GM12878 (cell line): ENCODE measurements around the gene TYR. TPM values are rescaled to one million over a fixed set of nuclear protein-coding genes. Genes with fewer than 3 reads are reported as not detected.
"Not testable (repeated sequence)": the region's sequence is repeated elsewhere in the genome, so short reads cannot be mapped to it uniquely, and the experiment has no call there.

Source experiments
- ATAC-seq: fragments of 200-7000 bp; cut with Tn5 transposase; 3 replicates; pipeline ENCODE4 v1.9.1; 2020; ENCODE audit warnings: mild to moderate bottlenecking, moderate library complexity
- BruUV-seq: library from RNA; stranded (reverse); fragments of 400-500 nt; replicated peaks from 2 replicates; lab custom pipeline; 2021; lab: Mats Ljungman, UMichigan
- CTCF ChIA-PET: fragments of 300-600 bp; sonication (Branson Sonifier 250); formaldehyde crosslinking; extraction: SDS; loops from one replicate; lab custom pipeline; 2021; ENCODE audit warnings: inconsistent platforms; lab: Yijun Ruan, JAX
- POLR2A ChIA-PET: fragments of 350-600 bp; formaldehyde crosslinking; extraction: SDS; loops from one replicate; lab custom pipeline; 2021; ENCODE audit warnings: inconsistent platforms; lab: Charles Lee
- RAD21 ChIA-PET: fragments of 300-600 bp; sonication (Branson Sonifier 250); formaldehyde crosslinking; loops from one replicate; lab custom pipeline; 2023; ENCODE audit warnings: antibody characterized with exemption; ENCODE audit not compliant: unreplicated experiment; lab: Charles Lee
- SMC1A ChIA-PET: fragments of 300-600 bp; sonication (Branson Sonifier 250); formaldehyde crosslinking; loops from one replicate; lab custom pipeline; 2023; ENCODE audit not compliant: unreplicated experiment, uncharacterized antibody; lab: Charles Lee
- DNase-seq: peaks from one replicate; pipeline ENCODE4 v3.0.0-alpha.2; 2011; ENCODE audit warnings: low read depth, low spot score
- FAIRE-seq: peaks from 3 replicates; lab custom pipeline; 2011; peaks lifted over from hg19 to GRCh38; lab: Jason Lieb, UNC
- H2AFZ ChIP-seq: 2 replicates; pipeline ENCODE4 v1.6.0; 2011; ENCODE audit warnings: low read depth, low read length, control low read depth; ENCODE audit not compliant: control insufficient read depth
- H3K27ac ChIP-seq: 2 replicates; pipeline ENCODE4 v1.5.1; 2011; ENCODE audit warnings: control low read depth; ENCODE audit not compliant: control insufficient read depth, insufficient read depth
- H3K27me3 ChIP-seq, 2 experiments: replicated peaks in 1 of 2; 2 replicates each; pipeline versions ENCODE4 v1.6.0 to v1.6.1; 2011; ENCODE audit warnings: low read length in 1 of 2; ENCODE audit not compliant: control insufficient read depth in 2 of 2, insufficient read depth in 2 of 2
- H3K36me3 ChIP-seq, 2 experiments: 2 replicates each; pipeline ENCODE4 v1.5.1; 2011; ENCODE audit warnings: low read length in 1 of 2; ENCODE audit not compliant: control insufficient read depth in 2 of 2, insufficient read depth in 2 of 2
- H3K4me1 ChIP-seq: 2 replicates; pipeline ENCODE4 v1.6.1; 2011; ENCODE audit warnings: mild to moderate bottlenecking, low read length, moderate library complexity, mixed read lengths; ENCODE audit not compliant: control insufficient read depth, insufficient read depth
- H3K4me2 ChIP-seq: 2 replicates; pipeline ENCODE4 v1.6.0; 2011; ENCODE audit warnings: control low read depth; ENCODE audit not compliant: control insufficient read depth, insufficient read depth
- H3K4me3 ChIP-seq: fragments of 200-600 bp; sonication (generic); 2 replicates; pipeline ENCODE4 v1.5.1; 2016
- H3K79me2 ChIP-seq: 2 replicates; pipeline ENCODE4 v1.6.0; 2011; ENCODE audit warnings: low read length; ENCODE audit not compliant: control insufficient read depth, insufficient read depth
- H3K9ac ChIP-seq: 2 replicates; pipeline ENCODE4 v1.8.0; 2011; ENCODE audit warnings: low read length, control low read depth, mixed read lengths; ENCODE audit not compliant: control insufficient read depth, insufficient read depth
- H3K9me3 ChIP-seq: replicated peaks from 3 replicates; pipeline ENCODE4 v1.5.1; 2011; ENCODE audit warnings: mild to moderate bottlenecking, low read length; ENCODE audit not compliant: control insufficient read depth, insufficient read depth
- H4K20me1 ChIP-seq: 2 replicates; pipeline ENCODE4 v1.6.0; 2011; ENCODE audit not compliant: control insufficient read depth, insufficient read depth
- ASH2L ChIP-seq: fragments of 300-600, 200-600 bp; sonication (generic); IDR thresholded peaks from 2 replicates; pipeline ENCODE4 v1.6.1; 2017; ENCODE audit warnings: low read depth, mild to moderate bottlenecking, borderline replicate concordance
- ATF7 ChIP-seq: fragments of 450-650 bp; IDR thresholded peaks from 2 replicates; pipeline ENCODE4 v1.6.1; 2016; ENCODE audit warnings: low read depth, mild to moderate bottlenecking
- HDGF ChIP-seq: fragments of 450-650 bp; IDR thresholded peaks from 2 replicates; pipeline ENCODE4 v1.6.1; 2016; ENCODE audit warnings: antibody characterized with exemption
- POU2F2 ChIP-seq: IDR thresholded peaks from 3 replicates; pipeline ENCODE4 v1.6.1; 2011; ENCODE audit warnings: low read depth, mild to moderate bottlenecking, low read length, borderline replicate concordance
- SUPT20H ChIP-seq: IDR thresholded peaks from 2 replicates; pipeline ENCODE4 v1.6.1; 2011; ENCODE audit warnings: low read depth, mild to moderate bottlenecking, low read length, moderate library complexity, borderline replicate concordance; ENCODE audit not compliant: control insufficient read depth
- ZNF207 ChIP-seq: fragments of 450-650 bp; IDR thresholded peaks from 2 replicates; pipeline ENCODE4 v1.6.1; 2014; ENCODE audit warnings: antibody characterized with exemption, mild to moderate bottlenecking, borderline replicate concordance
- ZSCAN29 ChIP-seq: fragments of 450-650 bp; IDR thresholded peaks from 2 replicates; pipeline ENCODE4 v1.6.1; 2017; ENCODE audit warnings: mild to moderate bottlenecking, moderate library complexity
- WGBS: methylation state at CpG from one replicate; pipeline ENCODE4 v1.1.6; 2016; ENCODE audit warnings: low lambda C conversion rate; ENCODE audit not compliant: insufficient replicate concordance, insufficient coverage; ENCODE audit errors: missing lambda C conversion rate; 5-methylcytosine and 5-hydroxymethylcytosine counted together
- in situ Hi-C: fragments of 300-500 bp; cut with MboI; formaldehyde crosslinking; loops from 9 replicates; pipeline ENCODE4 v1.14.3; 2018; ENCODE audit warnings: mixed read lengths
- intact Hi-C: fragments of 100-400 bp; cut with micrococcal nuclease; formaldehyde crosslinking; loops from one replicate; pipeline ENCODE4 v1.14.2; 2022; ENCODE audit not compliant: unreplicated experiment
- polyA plus RNA-seq, 11 experiments: library from polyadenylated mRNA; depleted of rRNA in 4 of 11; unstranded in 6 of 11; stranded (reverse) in 5 of 11; fragments of >200 nt; fragmentation: Nextera tagmentation in 4 of 11; fragmentation: Illumina TruSeq in 1 of 11; extraction: Ambion mirVana in 4 of 11; extraction: Trizol in 1 of 11; gene quantifications; 1 replicate in 1 of 11; 2 replicates in 10 of 11; pipeline versions ENCODE4 v1.2.1 to v1.2.3, GENCODE V29; 2011 to 2016; ENCODE audit warnings: inconsistent platforms in 2 of 11, missing spikeins in 2 of 11, low read depth in 1 of 11
- total RNA-seq, 4 experiments: library from RNA; depleted of rRNA in 3 of 4; stranded (reverse); fragments of >200 nt in 3 of 4; fragmentation: Illumina TruSeq in 1 of 4; extraction: Trizol in 1 of 4; gene quantifications; 2 replicates each; pipeline versions ENCODE4 v1.2.1 to v1.2.3, GENCODE V29; 2013 to 2021

Gene TYR
- total and polyA plus RNA-seq, 10 of the 15 experiments (the other 5 are each of a cell fraction or from before 2014, with no cell fraction given): not detected

DNA sequence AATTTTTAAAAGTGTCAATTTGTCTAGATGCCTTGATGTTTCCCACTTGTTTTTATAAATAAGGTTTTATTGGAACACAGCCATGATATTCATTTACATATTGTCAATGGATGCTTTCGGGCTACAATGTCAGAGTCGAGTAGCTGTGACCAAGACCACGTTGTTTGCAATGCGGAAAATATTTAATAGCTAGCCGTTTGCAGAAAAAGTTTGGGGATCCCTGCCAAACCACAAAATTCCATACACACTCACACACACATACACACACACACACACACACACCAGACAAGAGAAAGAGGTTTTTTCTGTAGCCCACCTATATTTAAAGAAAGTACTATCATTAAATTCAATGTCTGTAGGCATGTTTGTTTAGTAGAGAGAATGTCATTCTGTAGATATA lies 58.3 kb downstream of the TYR start:
- no peaks in the 10 kb centered on the region for H3K9me3 ChIP-seq
- ChIA-PET CTCF (no interaction called here), RAD21 (no interaction called here), SMC1A (no interaction called here), POLR2A (no interaction called here)
- no peaks in the 10 kb centered on the region for H3K4me1 ChIP-seq
- H3K36me3 ChIP-seq: no peaks in the 10 kb centered on the region
- H4K20me1 ChIP-seq: no peaks in the 10 kb centered on the region
- ATAC-seq (no peak), DNase-seq (no peak), FAIRE-seq (no peak)
- no peak overlapping the region for H3K9ac ChIP-seq
- no peaks in the 10 kb centered on the region for H3K27me3 ChIP-seq
- BruUV-seq: no TSS peak
- H2AFZ ChIP-seq: no peak overlapping the region
- WGBS: 36% methylated on average over 5 of the region's 5 CpGs
- in situ Hi-C loops: no loop called here
- H3K79me2 ChIP-seq: no peaks in the 10 kb centered on the region
- H3K4me3 ChIP-seq: no peak overlapping the region
- no peak overlapping the region for H3K4me2 ChIP-seq
- TF ChIP-seq POU2F2: no peak
- no peak for TF ChIP-seq ATF7
- TF ChIP-seq ZNF207: no peak
- TF ChIP-seq ASH2L: no peak
- no peak for TF ChIP-seq SUPT20H
- no peak for TF ChIP-seq HDGF
- TF ChIP-seq ZSCAN29: no peak
- intact Hi-C loops: no loop called here
- no peak overlapping the region for H3K27ac ChIP-seq

DNA sequence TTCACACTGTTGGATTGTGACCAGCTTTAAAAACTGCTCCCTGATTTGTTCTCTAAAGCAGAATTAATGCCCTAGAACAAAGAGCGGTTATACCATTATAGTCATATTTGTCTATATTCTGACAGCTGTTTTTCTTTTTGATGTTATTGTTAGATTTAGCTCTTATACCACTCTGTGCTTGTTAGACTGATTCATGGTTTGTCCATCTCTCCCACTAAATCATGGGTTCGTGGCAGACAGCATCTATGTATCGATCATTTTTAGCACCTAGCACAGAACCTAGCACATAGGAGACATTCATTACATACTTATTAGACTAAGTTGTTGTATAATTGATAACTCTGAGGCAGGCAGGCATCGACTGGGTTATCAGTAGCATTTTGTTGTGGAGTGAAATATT lies 69.3 kb downstream of the TYR start:
- H3K9ac ChIP-seq, H3K27me3 ChIP-seq, H3K4me1 ChIP-seq, FAIRE-seq, SMC1A ChIA-PET, BruUV-seq, ATAC-seq, H3K79me2 ChIP-seq, H3K4me2 ChIP-seq, H2AFZ ChIP-seq, intact Hi-C loops, CTCF ChIA-PET, H3K9me3 ChIP-seq, RAD21 ChIA-PET, DNase-seq, H3K36me3 ChIP-seq, H3K4me3 ChIP-seq, POLR2A ChIA-PET, H4K20me1 ChIP-seq, H3K27ac ChIP-seq, in situ Hi-C loops: not testable (repeated sequence)
- 15% methylated on average over 4 of the region's 4 CpGs for whole genome bisulfite sequencing
